Measurements from ENCODE around the gene LARP4B.
"Not testable (repeated sequence)": the region's sequence is repeated elsewhere in the genome, so short reads cannot be mapped to it uniquely, and the experiment has no call there.

LARP4B gene

DNA sequence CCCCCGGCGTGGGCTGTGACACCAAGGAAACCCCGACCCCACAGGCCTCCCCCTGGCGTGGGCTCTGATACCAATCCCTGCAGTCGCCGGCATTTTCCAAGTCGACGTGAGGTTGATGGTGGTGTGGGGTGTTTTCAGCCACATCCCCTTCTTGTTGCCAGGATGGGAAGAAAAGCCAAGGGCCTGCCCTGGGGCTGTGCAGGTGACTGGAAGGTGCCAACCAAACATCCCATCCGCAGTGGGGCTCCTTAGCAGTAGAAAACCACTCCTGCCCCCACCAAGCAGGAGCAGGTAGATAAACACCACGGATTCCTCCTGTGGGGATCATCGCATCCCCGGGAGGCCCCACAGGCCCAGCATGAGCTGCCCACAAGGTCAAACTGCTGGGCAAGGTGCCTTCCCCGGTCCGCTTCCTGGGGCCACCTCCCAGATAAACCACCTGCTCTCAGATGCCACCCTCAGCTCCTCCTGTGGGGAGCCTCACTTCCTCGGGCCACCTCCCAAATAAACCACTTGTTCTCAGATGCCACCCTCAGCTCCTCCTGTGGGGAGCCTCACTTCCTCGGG is 153.5 kb downstream of the LARP4B start:
- Histone ChIP-seq H3K27me3 (ENCODE audit: insufficient read depth, low read length) (no peaks in the 10 kb centered on the region), H3K4me3 (ENCODE audit: low read depth, low read length) (no peak overlapping the region), H3K36me3 (ENCODE audit: insufficient read depth, low read length) (no peaks in the 10 kb centered on the region), H3K27ac (ENCODE audit: low read depth, low read length) (no peak overlapping the region), H2AFZ (ENCODE audit: low read length, unreplicated experiment) (no peak overlapping the region), H3K4me1 (ENCODE audit: control insufficient read depth, insufficient read depth, low read length, unreplicated experiment) (peaks cover 10% of the 10 kb centered on the region), H3K79me2 (ENCODE audit: control insufficient read depth, insufficient read depth, low read length, unreplicated experiment) (no peaks in the 10 kb centered on the region)

DNA sequence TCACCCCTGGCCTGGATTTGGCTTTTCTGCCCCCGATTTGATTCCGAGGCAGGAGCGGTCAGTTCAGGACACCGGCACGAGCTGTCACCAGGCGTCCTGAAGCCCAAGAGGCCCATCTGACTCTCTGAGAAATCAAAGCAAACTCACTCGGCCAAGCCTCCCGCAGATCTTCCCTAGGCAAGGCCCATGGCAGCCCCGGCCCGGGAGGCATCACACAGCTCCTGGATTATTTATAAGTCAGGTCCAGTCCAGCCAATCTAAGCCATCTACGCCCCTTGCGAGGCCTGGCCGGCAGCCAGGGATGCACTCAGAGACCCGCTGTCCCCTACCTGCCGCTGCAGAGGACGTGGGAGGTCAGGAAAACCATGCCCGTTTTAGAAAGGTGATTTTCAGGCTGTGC is 154.7 kb downstream of the LARP4B start:
- no peaks in the 10 kb centered on the region for H3K27me3 ChIP-seq (ENCODE audit: insufficient read depth, low read length)
- H3K4me1 ChIP-seq (ENCODE audit: control insufficient read depth, insufficient read depth, low read length, unreplicated experiment): peaks cover 10% of the 10 kb centered on the region

DNA sequence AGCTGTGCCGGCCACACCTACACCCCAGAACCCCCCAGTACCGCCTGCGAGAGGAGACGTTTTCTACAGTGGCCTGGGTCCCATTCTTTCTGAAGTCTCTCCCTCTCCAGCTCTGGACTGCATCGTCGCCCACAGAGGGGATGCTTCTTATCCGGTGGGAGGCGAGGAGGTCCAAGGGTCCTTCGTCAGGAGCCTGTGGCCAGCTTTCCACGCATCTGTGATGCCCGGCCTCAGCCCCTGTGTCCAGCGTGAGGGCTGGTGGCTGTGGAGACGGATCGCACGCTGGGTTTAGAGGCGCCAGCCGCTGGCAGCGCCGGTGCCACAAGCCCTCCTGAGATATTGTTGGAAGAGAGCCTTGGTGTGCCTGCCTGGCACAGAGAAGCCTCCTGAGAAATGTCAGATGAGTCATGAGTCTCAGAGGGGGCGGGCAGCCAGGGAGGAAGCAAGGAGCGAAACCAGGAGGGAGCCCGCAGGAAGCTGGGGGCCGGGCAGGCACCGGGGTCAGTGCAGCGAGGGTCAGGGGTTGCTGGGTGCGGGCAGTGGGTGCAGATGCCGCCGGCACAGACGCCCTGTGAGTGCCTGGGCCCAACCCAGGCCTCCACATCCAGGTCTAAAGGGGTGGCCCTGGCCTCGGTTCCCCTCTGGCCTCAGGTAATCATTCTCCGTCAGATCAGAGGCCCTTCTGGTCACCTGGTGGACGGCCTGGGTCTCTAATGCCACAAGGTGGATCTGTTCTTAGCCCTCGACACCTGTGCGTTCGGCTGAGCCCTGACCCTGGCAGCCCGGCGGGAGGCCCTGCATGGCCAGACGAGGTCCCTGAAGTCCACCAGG is 156.0 kb downstream of the LARP4B start:
- no peak overlapping the region for H3K27ac ChIP-seq (ENCODE audit: low read depth, low read length)
- H2AFZ ChIP-seq (ENCODE audit: low read length, unreplicated experiment): no peak overlapping the region
- no peaks in the 10 kb centered on the region for H3K27me3 ChIP-seq (ENCODE audit: insufficient read depth, low read length)

More for the DNA sequence above, 154.7 kb downstream of the LARP4B start:
- no peaks in the 10 kb centered on the region for H3K36me3 ChIP-seq (ENCODE audit: insufficient read depth, low read length)
- H2AFZ ChIP-seq (ENCODE audit: low read length, unreplicated experiment): no peak overlapping the region
- no peaks in the 10 kb centered on the region for H3K79me2 ChIP-seq (ENCODE audit: control insufficient read depth, insufficient read depth, low read length, unreplicated experiment)
- no peak overlapping the region for H3K27ac ChIP-seq (ENCODE audit: low read depth, low read length)
- no peak overlapping the region for H3K4me3 ChIP-seq (ENCODE audit: low read depth, low read length)

DNA sequence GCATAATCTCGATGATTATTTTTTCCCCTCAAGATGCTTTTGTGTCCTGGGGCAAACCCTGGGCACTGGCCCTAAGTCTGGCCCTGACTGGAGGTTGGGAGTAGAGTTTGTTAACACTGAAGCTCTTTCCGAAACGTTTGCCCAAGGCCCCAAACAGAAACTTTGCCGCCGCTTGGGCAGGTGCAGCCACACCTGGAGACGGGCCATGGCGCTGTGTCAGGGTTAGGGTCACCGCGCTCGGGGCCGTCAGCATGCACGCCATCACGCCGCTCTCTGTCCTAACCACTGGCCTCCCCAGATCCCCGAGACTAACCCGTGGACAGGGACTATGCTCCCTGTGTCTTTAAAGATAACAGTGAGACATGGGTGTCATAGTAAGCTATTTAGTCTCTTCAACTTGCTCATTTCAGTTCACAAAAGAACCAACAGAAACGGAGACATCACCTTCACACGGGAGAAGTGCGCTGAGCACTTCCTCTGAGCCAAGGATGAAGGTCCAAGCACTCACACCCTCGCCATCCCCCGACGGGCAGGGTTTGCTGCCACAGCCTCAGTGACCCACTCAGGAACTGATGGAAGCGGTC is 156.8 kb downstream of the LARP4B start:
- Histone ChIP-seq H3K79me2 (ENCODE audit: control insufficient read depth, insufficient read depth, low read length, unreplicated experiment) (no peaks in the 10 kb centered on the region), H3K4me3 (ENCODE audit: low read depth, low read length) (no peak overlapping the region), H3K27me3 (ENCODE audit: insufficient read depth, low read length) (no peaks in the 10 kb centered on the region), H3K36me3 (ENCODE audit: insufficient read depth, low read length) (no peaks in the 10 kb centered on the region), H3K27ac (ENCODE audit: low read depth, low read length) (no peak overlapping the region), H2AFZ (ENCODE audit: low read length, unreplicated experiment) (no peak overlapping the region), H3K4me1 (ENCODE audit: control insufficient read depth, insufficient read depth, low read length, unreplicated experiment) (peaks cover 10% of the 10 kb centered on the region)

More for the DNA sequence above, 156.0 kb downstream of the LARP4B start:
- no peaks in the 10 kb centered on the region for H3K36me3 ChIP-seq (ENCODE audit: insufficient read depth, low read length)
- H3K79me2 ChIP-seq (ENCODE audit: control insufficient read depth, insufficient read depth, low read length, unreplicated experiment): no peaks in the 10 kb centered on the region
- no peak overlapping the region for H3K4me3 ChIP-seq (ENCODE audit: low read depth, low read length)
- peaks cover 10% of the 10 kb centered on the region for H3K4me1 ChIP-seq (ENCODE audit: control insufficient read depth, insufficient read depth, low read length, unreplicated experiment)

DNA sequence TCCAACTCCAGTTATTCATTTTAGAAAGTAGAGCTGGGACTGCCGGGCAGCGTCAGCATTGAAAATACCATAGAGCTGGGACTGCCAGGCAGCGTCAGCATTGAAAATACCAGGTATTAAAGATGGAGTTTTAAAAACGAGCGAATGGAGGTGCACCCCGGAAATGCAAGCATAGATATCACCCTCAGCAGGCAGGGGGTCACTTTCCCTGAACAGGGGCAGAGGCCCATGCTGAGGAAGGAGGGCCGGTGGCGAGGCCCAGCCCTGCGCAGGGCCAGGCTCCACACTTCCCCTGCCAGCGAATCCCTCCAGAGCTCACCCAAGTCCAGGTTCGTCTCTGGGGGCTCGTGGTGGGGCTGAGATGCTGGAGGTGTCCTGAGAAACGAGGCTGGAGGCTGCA is 157.3 kb downstream of the LARP4B start:
- Histone ChIP-seq H3K4me1 (ENCODE audit: control insufficient read depth, insufficient read depth, low read length, unreplicated experiment) (peaks cover 10% of the 10 kb centered on the region), H3K27ac (ENCODE audit: low read depth, low read length) (no peak overlapping the region), H3K79me2 (ENCODE audit: control insufficient read depth, insufficient read depth, low read length, unreplicated experiment) (no peaks in the 10 kb centered on the region), H3K27me3 (ENCODE audit: insufficient read depth, low read length) (no peaks in the 10 kb centered on the region), H3K4me3 (ENCODE audit: low read depth, low read length) (no peak overlapping the region), H3K36me3 (ENCODE audit: insufficient read depth, low read length) (no peaks in the 10 kb centered on the region), H2AFZ (ENCODE audit: low read length, unreplicated experiment) (no peak overlapping the region)

DNA sequence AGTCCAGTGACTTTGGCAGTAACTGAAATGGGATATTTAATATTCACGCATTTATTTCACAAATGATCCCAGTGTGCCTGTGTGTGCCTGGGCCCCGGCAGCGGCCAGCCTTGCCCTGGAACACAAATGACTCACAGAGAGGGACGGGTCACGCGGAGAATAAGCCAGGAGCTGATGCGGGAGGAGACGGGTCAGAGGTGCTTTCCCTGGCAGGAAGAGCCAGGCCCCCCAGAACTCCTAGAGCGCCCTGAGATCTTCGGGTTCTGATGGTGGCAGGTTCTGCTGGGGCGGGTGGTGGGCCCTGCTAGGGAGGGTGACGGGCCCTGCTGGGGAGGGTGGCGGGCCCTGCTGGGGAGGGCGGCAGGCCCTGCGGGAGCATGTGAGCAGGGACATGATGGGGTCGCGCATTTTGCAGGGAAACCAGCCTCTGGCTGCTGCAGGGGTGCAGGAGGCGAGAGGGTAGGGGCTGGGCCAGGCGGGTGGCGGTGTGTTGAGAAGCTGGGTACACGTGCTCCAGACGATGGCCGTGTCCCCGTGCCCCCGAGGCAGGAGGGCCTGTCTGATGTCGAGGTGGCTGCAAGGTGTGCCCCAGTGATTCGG is 157.8 kb downstream of the LARP4B start:
- H2AFZ ChIP-seq (ENCODE audit: low read length, unreplicated experiment): no peak overlapping the region
- no peaks in the 10 kb centered on the region for H3K79me2 ChIP-seq (ENCODE audit: control insufficient read depth, insufficient read depth, low read length, unreplicated experiment)
- H3K27me3 ChIP-seq (ENCODE audit: insufficient read depth, low read length): no peaks in the 10 kb centered on the region
- H3K4me1 ChIP-seq (ENCODE audit: control insufficient read depth, insufficient read depth, low read length, unreplicated experiment): peaks cover 10% of the 10 kb centered on the region
- no peak overlapping the region for H3K27ac ChIP-seq (ENCODE audit: low read depth, low read length)
- no peaks in the 10 kb centered on the region for H3K36me3 ChIP-seq (ENCODE audit: insufficient read depth, low read length)
- no peak overlapping the region for H3K4me3 ChIP-seq (ENCODE audit: low read depth, low read length)

DNA sequence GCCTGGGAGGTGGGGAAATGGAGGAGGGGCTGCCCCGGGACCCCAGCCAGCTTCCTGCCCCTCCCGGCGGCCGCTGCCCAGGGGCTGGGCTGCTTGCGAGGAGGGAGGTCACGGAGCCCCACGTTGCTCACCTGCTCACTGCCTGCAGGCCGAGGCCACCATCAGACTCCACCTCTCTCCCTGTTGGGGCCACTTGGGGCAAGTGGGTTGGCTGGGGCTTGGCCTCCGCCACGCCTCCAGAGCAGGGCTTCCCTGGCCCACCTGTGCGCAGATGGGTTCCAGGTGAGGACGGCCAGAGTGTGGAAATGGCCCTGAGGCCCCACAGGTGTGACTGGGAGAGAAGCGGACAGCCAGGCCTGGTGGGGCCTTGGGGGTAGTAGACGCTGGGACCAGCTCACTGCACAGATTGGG is 159.3 kb downstream of the LARP4B start:
- H3K36me3 ChIP-seq (ENCODE audit: insufficient read depth, low read length): no peaks in the 10 kb centered on the region
- H3K27ac ChIP-seq (ENCODE audit: low read depth, low read length): no peak overlapping the region
- no peaks in the 10 kb centered on the region for H3K27me3 ChIP-seq (ENCODE audit: insufficient read depth, low read length)
- no peak overlapping the region for H3K4me3 ChIP-seq (ENCODE audit: low read depth, low read length)
- H3K4me1 ChIP-seq (ENCODE audit: control insufficient read depth, insufficient read depth, low read length, unreplicated experiment): peaks cover 10% of the 10 kb centered on the region
- H3K79me2 ChIP-seq (ENCODE audit: control insufficient read depth, insufficient read depth, low read length, unreplicated experiment): no peaks in the 10 kb centered on the region
- no peak overlapping the region for H2AFZ ChIP-seq (ENCODE audit: low read length, unreplicated experiment)

DNA sequence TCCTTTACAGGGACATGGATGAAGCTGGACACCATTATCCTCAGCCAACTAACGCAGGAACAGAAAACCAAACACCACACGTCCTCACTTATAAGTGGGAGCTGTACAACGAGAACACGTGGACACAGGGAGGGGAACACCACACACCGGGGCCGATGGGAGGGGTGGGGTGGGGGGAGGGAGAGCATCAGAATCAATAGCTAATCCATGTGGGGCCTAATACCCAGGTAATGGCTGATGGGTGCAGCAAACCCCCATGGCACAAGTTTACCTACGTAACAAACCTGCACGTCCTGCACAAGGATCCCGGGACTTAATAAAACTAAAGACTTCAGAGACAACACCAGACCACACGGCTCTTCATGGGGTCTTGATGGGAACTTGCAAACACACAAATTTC is 159.9 kb downstream of the LARP4B start:
- no peak overlapping the region for H2AFZ ChIP-seq (ENCODE audit: low read length, unreplicated experiment)
- H3K36me3 ChIP-seq (ENCODE audit: insufficient read depth, low read length): no peaks in the 10 kb centered on the region
- H3K79me2 ChIP-seq (ENCODE audit: control insufficient read depth, insufficient read depth, low read length, unreplicated experiment): no peaks in the 10 kb centered on the region
- H3K27ac ChIP-seq (ENCODE audit: low read depth, low read length): no peak overlapping the region
- H3K4me1 ChIP-seq (ENCODE audit: control insufficient read depth, insufficient read depth, low read length, unreplicated experiment): peaks cover 10% of the 10 kb centered on the region
- H3K27me3 ChIP-seq (ENCODE audit: insufficient read depth, low read length): no peaks in the 10 kb centered on the region
- no peak overlapping the region for H3K4me3 ChIP-seq (ENCODE audit: low read depth, low read length)

DNA sequence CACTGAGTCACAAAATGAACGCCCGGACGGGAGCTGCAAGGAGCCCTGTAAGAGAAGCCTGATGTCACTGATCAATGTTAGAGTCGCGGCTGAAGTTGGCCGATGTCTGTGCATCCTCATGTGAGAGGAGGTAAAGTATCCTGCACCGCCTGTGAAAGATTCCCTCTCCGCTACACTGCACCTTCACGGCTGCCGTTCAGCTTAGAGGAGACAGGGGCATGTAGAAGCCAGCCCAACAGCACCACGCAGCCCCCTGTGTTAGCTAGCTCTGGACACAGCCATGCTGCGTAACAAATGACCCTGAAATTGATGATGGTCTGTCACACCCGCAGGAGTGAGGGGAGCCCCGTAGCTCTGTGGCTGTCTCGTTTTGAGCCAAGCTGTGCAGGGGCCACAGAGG is 160.5 kb downstream of the LARP4B start:
- Histone ChIP-seq H3K36me3 (ENCODE audit: insufficient read depth, low read length) (no peaks in the 10 kb centered on the region), H3K27ac (ENCODE audit: low read depth, low read length) (no peak overlapping the region), H3K4me3 (ENCODE audit: low read depth, low read length) (no peak overlapping the region), H3K79me2 (ENCODE audit: control insufficient read depth, insufficient read depth, low read length, unreplicated experiment) (no peaks in the 10 kb centered on the region), H3K4me1 (ENCODE audit: control insufficient read depth, insufficient read depth, low read length, unreplicated experiment) (peaks cover 10% of the 10 kb centered on the region), H2AFZ (ENCODE audit: low read length, unreplicated experiment) (no peak overlapping the region), H3K27me3 (ENCODE audit: insufficient read depth, low read length) (no peaks in the 10 kb centered on the region)

DNA sequence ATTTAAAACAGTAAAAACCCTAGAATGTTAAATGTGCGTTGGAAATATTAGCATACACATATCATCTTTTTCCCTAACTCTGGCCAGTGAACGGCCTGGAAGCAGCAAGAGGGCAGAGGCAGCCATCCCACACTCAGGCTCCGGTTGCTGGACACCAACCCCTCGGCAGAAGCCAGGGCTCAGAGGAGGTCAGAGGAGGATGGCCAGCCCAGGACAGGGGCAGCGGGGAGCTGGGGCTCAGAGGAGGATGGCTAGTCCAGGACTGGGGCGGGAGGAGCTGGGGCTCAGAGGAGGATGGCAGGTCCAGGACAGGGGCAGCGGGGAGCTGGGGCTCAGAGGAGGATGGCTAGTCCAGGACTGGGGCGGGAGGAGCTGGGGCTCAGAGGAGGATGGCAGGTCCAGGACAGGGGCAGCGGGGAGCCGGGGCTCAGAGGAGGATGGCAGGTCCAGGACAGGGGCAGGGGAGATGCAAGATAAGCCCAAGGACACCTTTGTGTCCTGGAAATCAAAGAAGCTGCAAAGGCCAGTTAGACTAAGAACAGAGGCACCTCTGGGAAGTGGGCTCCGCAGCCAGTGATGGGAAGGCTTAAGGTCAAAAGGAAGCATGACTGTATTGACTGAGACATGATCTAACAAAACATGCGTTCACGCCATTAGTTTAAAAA is 161.3 kb downstream of the LARP4B start:
- H3K4me1 ChIP-seq (ENCODE audit: control insufficient read depth, insufficient read depth, low read length, unreplicated experiment); H3K27me3 ChIP-seq (ENCODE audit: insufficient read depth, low read length); H3K4me3 ChIP-seq (ENCODE audit: low read depth, low read length); H2AFZ ChIP-seq (ENCODE audit: low read length, unreplicated experiment); H3K79me2 ChIP-seq (ENCODE audit: control insufficient read depth, insufficient read depth, low read length, unreplicated experiment); H3K36me3 ChIP-seq (ENCODE audit: insufficient read depth, low read length); H3K27ac ChIP-seq (ENCODE audit: low read depth, low read length): not testable (repeated sequence)
